AG09319 (cell line): Measurements from ENCODE around the gene TFF1.

Source experiments
- DNase-seq: peaks from one replicate; pipeline ENCODE4 v3.0.0-alpha.2; 2010; ENCODE audit warnings: low read depth; ENCODE audit errors: extremely low read depth
- CTCF ChIP-seq: IDR thresholded peaks from 2 replicates; pipeline ENCODE4 v1.5.1; 2011; ENCODE audit warnings: low read depth, mild to moderate bottlenecking, inconsistent platforms, low read length, moderate library complexity

The TFF1 gene

GRCh38 chr21:42320791-42321190 lies 45.5 kb downstream of the TFF1 start:
- no peak for DNase-seq
- no peak for TF ChIP-seq CTCF

DNA sequence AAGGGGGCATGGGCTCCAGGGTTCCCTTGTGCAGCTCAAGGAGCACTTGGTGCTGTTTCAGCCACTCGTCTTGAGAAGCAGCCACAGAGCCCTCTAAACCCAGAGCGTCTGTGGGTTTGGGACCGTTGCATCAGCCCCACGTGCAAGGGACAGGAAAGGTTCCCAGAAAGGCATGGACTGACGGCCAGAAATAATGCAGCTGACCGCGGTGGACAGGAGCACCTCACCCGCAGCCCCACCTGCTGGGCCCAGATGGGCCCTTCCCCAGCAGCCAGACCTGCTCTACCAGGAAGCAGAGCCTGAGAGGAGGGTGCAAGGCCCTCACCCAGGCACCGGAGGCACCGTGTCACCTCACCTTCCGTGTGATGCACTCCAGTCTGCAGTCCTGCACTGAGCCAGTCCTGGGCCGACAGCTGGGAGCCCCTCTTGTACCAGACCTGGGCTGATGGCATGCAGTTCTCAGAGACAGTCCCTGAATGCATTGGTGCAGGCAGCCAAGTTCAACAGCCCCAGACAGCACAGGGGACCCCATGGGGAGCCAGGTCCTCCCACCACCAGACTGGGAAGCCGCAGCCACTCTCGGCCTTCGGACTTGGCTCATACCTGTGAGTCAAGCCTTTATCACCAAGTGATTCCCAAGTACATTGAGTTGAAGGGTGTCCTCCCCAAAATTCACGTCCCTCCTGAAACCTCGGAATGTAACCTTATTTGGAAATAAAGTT lies 46.3 kb downstream of the TFF1 start:
- no peak for TF ChIP-seq CTCF
- no peak for DNase-seq

DNA sequence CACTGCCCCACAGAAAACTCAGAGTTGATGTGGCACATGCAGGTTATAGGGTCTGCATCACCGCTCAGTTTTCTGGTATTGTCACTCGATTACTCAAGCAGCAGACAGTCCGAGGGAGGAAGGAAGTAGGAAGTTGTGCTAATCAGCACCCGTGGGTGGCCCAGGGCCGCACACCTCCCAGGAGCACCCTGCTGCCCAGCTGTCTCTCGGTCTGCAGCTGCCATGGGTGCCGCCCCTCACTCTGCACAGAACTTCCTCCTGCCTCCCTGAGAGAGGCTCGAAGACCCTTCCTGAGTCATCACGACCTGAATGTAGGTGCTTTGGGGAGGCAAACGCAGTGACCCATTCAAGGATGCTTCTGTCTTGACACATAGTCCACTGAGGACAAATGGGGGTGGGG lies 47.0 kb downstream of the TFF1 start:
- DNase-seq: no peak
- no peak for TF ChIP-seq CTCF

GRCh38 chr21:42317826-42318746 lies 48.2 kb downstream of the TFF1 start:
- TF ChIP-seq CTCF: no peak
- DNase-seq: no peak

GRCh38 chr21:42317341-42317741 lies 49.0 kb downstream of the TFF1 start:
- DNase-seq: no peak
- TF ChIP-seq CTCF: no peak

DNA sequence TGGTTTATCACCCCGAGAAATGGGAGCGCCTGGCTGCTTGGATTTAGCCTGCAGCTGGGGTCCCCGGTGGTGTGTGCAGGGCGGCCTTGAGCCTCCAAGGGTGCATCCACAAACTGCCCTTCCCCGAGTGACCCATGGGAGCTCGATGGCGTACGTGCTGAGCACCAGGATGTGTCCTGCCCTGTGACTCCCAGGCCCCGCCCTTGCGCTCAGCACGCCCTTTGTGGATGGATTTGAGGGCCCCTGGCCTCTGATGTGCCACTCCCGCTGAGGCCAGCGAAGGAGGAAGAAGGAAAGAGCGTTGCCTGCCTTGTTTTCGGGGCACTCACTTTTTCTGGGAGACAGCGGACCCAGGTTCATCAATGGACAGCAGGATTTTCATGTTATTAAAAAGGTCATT lies 49.4 kb downstream of the TFF1 start:
- DNase-seq: no peak
- no peak for TF ChIP-seq CTCF

DNA sequence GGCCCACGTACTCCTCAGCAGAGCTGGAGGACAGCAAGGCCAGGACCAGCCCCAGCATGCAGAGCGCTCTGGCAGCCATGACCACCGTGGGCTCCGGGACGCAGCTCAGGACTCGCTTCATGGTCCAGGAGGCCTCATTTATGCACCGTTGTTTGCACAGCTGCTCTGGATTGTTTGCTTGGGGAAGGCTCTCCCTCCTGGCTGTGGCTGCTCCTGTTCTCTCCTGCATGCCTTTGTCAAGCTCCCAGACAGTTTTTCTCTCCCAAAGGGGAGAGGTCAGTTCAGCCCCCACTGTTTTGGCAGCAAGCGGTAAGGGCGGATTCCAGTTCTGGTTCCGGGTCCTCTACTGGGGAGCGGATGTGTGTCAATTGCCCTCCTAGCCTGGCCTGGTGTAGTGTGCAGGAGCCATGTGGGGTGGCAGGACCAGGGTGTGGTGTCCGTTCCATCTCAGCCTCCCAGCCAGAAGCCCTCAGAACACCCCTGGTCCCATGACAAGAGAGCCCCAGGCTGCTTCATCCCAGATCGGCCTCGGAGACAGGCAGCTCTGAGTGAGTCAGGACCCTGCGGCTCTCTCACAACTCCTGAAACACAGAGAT lies 50.9 kb downstream of the TFF1 start, which contains the start of gene TFF3:
Gene TFF3 (minus strand): TSS at position 114 of the 596 bp plus-strand sequence. CDS start 35 bp downstream, at position 79.
- no peak for DNase-seq
- no peak for TF ChIP-seq CTCF
